Stimulated activated CD8-positive, alpha-beta memory T cell treated with anti-CD3 and anti-CD28 coated beads, Interleukin-12 subunit alpha, Interleukin-12 subunit beta, amount 100 ng/mL, for 24 hours (primary cell): Measurements from ENCODE around the gene SCO1.
"Not testable (repeated sequence)": the region's sequence is repeated elsewhere in the genome, so short reads cannot be mapped to it uniquely, and the experiment has no call there.

Experiments
- DNase-seq: peaks from one replicate; pipeline ENCODE4 v3.0.0-alpha.2; 2020; ENCODE audit errors: extremely low read depth

SCO1 gene

DNA sequence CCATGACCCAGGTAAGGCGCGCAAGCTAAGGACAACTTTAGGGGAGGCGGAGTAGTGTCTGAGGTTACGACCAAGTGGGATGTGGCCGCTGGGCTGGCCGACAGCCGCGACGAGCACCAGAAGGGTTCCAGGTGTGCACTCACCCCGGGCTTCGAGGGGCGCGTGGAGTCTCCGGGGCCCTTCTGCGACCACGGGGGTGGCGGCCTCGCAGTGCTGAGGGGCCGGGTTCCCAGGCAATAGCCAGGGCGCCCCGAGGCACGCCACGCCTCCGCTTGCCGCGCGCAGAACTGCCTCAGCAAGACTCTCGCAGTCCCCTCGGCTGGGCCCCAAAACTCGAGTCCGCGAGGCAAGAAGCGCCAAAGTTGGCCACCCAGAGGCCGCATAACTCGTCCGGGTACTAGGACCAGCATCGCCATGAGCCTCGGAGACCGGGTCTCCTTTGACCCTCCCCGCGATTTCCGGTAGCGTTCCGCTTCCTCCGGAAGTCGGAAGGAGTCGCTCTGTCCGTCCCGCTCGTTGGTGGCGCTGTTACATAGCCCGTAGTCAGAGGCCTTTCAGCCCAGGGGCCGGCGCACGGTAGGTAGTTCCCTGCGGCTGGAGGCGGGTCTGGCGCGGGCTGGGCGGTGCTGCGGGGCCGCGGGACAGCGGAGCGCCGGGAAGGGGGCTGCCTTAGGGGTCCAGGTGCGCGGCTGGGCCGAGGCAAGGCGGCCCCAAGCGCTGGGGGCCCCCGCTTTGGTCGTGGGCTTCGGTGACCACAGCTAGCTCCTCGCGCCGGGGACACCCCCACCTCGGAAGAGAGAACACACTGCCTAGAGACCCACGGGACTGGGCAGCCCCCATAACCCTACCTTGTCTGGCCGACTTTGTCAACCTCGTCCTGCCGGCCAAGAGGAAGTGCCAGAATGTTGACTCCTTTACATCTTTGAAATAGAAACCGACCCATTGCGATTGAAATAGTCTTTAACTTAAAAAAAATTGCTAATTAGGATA, at the start of gene SCO1, which contains the start of gene ADPRM:
TSS of gene SCO1 (minus strand) at position 442 of the 990 bp plus-strand sequence. CDS start at position 416, 26 bp downstream.
TSS of gene ADPRM (plus strand) at position 503 of the 990 bp plus-strand sequence. CDS start 7,333 bp downstream, outside the sequence.
- peak; percentile 80 for DNase-seq

DNA sequence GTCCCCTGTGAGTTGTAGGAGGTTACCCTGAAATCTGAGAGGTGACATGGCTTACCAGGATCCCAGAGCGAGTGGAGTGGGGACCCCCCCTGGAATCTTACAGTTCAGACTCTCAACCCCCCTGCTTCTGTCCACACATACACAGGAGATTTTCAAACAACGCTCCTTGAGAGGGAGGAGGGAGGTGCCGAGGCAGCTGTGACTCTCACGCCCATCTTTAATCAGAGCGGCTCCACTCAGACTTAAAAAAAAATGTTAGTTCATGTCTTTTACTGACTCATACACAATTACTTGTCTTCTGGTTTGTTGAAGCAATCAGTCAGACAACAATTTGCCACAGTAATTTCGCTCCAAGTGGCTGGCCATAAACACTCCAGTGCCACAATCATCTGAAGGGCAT, 47.9 kb upstream of the SCO1 start:
- DNase-seq = no peak

DNA sequence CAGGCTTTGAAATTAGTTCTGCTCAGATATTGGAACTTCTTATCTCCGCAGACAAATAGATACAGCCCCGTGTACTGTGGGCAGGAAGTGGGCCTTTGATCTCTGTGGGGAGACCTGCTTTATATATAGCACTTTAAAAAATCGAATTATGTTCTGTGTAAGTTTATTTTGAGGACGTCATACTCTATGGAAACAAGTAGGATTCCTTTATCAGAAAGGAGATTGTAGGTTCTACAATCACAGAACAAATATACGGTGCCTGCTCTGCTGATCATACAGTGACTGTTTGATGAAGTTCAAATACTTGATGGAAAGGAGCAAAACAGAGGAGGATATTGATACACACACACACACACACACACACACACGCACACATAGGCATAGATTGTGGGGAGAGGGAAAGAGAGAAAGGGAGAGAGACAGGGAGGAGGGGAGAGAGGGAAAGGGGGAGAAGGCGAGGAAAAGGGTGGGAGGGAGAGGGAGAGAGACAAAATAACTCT, 47.2 kb upstream of the SCO1 start:
- DNase-seq = no peak

DNA sequence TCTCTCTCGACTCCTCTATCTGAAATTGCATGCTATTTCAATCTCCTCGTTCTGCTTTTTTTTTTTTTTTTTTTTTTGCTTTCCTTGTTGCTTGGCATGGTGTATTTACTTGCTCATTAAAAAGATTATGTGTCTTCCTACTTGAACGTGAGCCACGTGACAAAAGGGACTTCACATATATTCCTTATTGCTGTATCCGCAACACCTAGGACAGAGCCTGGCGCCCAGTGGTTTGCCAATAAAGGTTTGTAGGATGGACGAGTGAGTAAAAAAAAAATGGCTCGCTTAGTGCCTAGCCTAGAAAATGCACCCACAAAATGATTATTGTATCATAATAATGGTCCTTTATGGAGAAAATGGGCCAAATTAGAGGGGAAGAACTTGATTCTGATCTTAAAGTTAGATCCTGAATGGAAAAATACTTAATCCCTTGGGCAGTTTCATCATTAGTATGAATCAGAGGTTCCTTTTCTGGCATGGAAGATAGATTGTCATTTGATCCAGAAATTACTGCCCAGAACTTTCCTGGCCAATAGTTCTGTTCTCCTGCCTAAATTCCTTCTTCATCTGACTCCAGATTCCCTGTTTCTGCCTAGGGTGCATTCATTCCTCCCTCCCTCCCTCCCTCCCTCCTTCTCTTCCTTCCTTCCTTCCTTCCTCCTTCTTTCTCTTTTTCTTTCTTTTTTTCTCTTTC, 46.1 kb upstream of the SCO1 start:
- DNase-seq = no peak

DNA sequence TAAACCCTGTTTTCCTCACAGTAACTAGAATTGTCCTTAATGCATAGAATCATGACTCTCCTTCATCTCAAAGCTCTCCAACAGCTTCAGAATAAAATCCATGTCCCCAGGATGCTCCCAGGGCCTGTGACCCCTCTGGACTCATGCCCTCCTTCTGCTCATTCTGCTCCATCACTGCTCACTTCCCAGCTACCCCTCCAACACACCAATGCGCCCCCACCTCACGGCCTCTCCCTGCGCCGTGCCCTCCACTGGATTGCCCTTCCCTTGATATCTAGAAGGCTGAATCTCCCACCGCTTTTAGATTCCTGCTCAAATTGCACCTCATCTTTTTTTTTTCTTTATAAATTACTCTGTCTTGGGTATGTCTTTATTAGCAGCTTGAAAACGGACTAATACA, 45.1 kb upstream of the SCO1 start:
- no peak for DNase-seq

DNA sequence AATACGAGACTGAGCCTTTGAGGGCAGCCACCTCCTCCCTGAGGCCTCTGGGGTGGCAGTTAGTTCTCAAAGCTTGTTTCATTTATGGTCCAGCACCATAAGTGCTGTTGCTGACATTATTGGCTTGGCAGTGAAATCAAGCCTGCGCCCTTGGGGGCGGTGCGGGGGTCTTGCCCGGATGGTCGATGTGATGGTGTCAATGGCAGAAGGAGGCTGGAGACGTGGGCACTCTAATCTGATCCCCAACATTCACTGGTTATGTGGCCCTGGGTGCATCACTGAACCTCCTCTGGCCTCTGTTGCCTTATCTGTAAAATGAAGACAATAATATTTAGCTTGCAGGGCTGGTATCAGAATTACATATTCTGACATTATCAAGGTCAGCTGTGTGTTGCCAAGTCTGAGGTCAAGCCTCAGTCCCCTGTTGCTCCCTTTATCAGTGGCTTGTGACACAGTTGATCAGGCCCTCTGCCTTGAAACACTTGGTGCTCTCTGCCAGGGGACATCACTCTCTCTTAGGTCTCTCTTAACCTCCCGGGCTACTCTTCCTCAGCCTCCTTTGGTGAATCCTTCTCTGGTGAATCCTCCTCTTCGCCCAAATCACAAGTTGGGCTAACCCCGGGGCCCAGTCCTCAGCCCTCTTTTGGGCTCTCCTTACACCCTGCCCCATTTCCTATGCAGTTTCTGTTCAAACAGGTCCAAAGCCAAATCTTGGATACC, 44.2 kb upstream of the SCO1 start:
- no peak for DNase-seq

DNA sequence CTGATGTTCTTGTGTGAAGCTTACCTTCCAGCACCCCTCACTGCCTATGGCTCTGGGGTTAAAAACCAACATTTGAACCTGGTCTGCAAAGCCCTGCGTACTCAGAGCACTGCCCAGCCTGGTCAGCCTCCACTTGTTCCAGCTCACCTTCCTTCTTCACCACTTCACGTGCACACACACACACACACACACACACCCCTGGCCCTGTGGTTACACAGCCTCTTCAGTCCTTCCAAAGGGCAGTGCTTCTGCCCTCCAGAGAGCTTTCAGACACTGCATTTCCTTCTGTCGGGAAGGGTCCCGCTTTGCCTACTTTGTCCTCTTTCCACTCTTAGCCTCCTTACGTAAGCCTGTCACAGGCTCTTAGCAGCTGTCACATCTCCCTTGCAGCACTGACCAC, 42.1 kb upstream of the SCO1 start:
- DNase-seq = no peak

DNA sequence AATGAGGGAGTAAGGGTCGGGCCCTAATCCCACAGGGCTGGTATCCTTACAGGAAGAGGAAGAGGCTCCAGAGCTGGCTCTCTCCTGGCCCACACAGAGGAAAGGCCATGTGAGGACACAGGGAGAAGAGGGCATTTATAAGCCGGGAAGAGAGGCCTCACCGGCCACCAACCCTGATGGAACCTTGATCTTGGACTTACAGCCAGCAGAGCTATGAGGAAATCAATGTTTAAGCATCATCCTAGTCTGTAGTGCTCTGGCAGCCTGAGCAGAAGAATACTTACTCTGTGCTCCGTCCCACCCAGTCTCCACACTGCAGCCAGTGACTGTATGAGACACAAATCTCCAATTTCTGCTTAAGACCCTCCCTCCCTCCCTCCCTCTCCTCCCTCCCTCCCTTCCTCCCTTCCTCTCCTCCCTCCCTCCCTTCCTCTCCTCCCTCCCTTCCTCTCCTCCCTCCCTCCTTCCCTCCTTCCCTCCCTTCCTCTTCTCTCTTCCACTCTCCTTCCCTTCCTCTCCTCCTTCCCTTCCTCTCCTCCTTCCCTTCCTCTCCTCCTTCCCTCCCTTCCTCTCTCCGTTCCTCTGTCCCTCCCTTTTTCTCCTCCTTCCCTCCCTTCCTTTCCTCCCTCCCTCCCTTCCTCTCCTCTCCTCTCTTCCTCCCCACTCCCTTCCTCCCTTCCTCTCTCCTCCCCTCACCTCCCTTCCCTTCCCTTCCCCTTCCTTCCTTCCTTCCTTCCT, 41.4 kb upstream of the SCO1 start:
- no peak for DNase-seq

DNA sequence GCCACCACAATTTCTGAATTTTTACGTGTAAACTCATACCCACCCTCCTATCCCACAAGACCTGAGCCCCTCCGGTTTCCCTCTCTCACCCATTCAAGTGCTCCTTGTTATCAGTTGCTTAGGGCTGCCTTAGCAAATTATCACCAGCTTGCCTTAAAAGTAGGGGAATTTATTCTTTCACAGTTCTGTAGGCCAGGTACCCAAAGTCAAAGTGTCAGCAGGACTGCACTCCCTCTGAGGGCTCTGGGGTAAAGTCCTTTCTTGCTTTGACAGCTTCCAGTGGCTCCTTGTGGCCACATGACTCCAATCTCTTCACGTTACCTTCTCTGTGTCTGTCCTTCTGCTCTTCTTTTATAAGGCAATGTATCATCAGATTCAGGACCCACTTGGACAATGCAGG, 40.4 kb upstream of the SCO1 start:
- DNase-seq = no peak

DNA sequence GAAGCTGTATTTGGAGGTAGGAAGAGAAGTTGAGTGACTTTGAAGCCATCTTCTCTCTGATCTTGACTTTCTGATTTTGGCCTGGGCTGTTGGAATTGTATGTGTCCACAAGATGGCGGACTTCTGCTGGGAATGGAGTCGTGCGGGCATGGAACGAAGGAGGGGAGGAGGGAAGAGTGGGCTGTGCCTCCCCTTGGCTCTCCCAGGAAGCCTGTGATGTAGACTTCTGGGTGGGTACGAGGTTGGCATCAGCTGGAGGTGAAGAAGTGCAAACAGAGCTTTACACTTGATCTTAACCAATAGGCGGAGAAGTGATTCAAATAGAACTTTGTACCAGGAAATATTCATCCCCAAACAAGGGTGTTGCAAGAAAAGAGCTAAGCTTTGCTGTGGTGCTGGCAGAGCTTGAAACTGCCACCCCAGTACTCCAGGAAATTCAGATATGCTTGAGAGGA, 39.9 kb upstream of the SCO1 start:
- DNase-seq = no peak

DNA sequence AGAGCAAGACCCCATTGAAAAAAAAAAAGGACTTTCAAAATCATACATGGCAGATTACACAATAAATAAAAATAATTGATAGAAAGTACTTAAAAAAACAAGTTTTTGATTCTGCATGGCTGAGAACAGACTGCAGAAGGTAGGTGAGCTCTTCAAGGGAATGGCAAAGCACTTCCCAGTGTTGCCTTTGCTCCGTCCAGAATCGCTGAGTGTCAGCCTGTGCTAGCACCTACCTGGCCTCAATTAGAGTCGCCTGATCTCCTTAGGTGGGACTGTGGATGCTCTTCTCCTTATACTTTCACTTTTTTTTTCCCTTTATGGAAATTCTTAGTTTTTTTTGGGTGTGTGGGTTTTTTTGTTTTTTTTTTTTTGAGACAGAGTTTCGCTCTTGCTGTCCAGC, 38.5 kb upstream of the SCO1 start:
- no peak for DNase-seq

DNA sequence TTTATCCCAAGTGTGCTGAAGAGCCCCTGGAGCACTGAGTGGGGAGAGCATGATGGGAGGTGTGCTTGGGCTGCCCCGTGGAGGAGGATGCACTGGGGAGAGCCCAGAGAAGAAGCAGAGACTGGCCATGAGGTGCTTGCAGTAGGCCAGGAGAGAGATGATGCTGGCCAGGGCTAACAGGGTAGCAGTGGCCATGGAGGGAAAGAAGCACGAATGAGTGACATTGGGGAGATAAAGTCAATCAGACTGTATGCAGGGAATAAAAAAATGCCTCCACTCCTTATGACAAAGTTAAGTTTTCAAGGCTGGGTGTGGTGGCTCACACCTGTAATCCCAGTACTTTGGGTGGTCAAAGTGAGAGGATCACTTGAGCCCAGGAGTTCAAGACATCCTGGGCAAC, 37.9 kb upstream of the SCO1 start:
- no peak for DNase-seq

DNA sequence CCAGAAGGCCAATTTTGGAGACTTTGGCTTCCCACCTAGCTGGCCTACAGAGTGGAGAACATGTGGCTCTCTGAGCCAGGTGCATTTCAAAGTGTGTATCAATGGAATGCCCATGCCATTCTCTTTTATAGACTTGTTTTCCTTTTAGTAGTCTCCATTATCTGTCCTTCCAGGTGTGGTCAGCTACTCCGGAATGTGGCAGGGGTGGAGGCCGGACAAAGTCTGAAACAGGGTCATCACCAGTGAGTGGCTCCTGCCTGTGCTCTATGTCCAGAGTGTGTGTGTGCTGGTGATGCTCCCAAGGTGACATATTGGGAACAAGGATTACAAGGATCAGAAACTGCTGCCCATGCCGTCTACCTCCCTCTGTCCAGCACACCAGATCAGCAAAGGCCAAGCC, 36.3 kb upstream of the SCO1 start:
- DNase-seq = no peak

DNA sequence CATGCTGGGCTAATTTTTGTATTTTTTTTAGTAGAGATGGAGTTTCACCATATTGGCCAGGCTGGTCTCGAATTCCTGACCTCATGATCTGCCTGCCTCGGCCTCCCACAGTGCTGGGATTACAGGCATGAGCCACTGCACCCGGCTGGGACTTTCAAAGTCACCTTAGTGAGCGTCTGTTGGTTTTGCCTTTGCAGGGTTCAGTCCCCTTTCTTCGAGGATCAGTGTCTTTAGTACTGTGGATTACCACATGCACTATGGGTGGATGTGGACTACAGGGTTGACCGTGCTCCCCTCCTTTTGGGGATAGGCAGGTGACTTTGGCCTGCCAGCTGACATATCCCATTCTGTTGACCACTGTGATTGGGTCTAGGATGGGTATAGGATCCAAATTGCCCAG, 34.8 kb upstream of the SCO1 start:
- not testable (repeated sequence) for DNase-seq

DNA sequence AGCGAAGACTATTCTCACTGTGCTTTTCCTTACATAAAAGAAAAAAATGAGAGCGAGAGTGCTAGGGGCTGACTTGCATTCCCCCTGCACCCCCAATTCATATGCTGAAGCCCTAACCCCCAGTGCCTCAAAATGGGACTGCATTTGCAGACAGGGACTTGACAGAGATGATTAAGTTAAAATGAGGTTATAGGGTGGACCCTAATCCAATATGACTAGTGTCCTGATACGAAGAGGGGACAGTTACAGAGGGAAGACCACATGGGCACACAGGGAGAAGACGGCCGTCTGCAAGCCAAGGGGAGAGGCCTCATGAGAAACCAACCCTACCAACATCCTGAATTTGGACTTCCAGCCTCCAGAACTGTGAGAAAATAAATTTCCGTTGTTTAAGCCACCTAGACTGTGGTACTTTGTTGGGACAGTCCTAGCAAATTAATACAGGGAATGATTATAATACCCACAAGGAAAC, 34.1 kb upstream of the SCO1 start:
- no peak for DNase-seq

DNA sequence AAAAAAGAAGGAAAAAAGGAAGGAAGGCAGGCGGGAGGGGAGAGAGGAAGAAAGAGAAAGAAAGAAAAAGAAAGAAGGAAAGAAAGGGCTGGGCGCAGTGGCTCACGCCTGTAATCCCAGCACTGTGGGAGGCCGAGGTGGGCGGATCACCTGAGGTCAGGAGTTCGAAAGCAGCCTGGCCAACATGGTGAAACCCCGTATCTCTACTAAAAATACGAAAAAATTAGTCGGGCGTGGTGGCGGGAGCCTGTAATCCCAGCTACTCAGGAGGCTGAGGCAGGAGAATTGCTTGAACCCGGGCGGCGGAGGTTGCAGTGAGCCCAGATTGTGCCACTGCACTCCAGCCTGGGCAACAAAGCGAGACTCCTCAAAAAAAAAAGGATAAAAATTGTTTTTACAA, 32.9 kb upstream of the SCO1 start:
- not testable (repeated sequence) for DNase-seq

DNA sequence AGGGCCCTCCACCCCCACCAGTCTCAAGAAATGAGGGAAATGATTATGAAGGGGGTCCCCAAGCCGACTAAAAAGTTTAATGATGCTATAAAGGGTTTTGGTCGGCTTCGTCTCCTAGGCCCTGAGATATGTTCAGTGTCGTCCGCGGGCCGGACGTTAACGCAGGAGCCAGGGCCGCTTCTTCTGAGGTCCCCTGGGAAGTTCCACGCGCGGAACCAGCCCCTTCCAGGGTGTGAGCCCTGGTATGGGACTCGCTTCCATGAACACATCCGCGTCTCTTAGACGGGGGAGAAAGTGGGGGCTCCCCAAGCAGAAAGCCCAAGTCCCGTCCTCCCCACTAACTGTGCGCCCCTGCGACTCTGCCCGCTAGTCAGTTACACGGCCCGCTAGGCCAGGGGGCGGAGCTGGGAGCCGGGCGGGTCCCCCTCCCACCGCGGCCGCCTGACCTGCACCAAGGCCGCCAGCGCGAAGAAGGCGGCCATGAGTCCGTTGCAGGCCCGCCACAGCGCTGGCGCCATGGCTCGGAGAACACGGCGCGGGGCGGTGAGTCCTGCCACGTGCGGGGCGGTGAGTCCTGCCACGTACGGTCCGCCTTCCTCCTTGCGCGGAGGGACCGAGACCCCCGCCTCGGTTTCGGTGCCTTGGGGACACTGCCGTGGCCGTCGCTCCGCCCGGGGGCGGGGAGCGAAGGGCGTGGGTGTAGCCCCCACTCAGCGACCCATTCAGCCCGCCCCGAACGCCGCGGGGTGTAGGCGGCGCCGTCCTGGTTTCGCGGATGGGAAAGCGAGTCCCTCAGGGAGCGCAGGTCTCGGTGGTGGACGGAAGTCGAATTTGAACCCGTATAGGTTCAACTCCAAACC, 32.2 kb upstream of the SCO1 start, which contains the start of gene TMEM220:
TSS of gene TMEM220 (minus strand) at position 690 of the 860 bp plus-strand sequence. CDS start at position 518, 172 bp downstream.
- no peak for DNase-seq

DNA sequence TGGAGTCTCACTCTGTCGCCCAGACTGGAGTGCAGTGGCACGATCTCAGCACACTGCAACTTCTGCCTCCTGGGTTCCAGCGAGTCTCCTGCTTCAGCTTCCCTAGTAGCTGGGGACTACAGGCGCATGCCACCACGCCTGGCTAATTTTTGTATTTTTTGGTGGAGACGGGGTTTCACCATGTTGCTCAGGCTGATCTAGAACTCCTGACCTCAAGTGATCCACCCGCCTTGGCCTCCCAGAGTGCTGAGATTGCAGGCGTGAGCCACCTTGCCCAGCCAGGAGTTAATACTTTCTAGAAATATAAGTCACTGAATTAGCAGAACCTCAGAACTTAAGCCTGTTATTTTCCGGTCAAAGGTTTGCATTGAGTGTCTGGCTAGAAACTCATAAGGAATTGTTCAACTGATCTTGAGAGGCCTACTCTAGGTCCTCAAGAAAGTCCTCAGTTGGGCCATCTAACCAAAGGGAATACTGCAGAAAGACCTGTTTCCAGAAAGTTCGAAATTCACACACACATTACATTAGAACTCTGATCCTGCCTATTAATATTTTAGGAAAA, 31.1 kb upstream of the SCO1 start:
- no peak for DNase-seq

DNA sequence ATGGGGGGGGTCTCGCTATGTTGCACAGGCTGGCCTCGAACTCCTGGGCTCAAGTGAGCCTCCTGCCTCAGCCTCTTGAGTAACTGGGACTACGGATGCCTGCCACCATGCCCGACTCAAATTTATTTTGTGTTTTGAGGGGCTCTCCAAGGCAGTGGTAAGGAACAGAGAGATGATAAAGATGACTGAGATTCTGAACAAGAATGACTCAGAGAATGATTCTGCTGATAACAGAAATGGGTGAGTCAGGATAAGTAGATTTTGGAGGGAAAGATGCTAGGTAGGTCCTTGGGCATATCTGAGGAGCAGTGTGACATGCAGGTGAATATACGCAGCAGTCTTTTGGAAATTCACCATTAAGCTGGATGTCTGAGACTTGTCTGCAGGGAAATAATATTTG, 29.9 kb upstream of the SCO1 start:
- DNase-seq = no peak

DNA sequence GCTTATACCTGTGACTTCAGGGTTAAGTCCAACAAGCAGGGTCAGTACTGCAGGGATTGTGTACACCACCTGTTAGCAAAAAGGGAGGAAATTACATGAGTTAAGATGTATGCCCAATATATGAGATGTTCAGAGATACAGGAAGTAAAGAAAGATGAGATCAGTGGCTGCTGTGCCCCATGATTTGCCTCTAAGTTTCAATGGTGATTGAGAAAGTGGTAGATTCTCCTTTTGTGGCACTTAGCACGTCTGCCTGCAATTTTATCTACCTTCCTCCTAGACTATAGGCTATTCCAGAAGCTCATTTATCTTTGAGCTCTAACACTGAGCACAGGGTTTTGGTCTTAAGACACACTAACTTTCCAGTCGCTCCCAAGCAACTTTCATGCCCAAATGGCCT, 28.9 kb upstream of the SCO1 start:
- DNase-seq = no peak
